ENCODE data around the gene SPRY4.
"Not testable (repeated sequence)": the region's sequence is repeated elsewhere in the genome, so short reads cannot be mapped to it uniquely, and the experiment has no call there.

The SPRY4 gene

DNA sequence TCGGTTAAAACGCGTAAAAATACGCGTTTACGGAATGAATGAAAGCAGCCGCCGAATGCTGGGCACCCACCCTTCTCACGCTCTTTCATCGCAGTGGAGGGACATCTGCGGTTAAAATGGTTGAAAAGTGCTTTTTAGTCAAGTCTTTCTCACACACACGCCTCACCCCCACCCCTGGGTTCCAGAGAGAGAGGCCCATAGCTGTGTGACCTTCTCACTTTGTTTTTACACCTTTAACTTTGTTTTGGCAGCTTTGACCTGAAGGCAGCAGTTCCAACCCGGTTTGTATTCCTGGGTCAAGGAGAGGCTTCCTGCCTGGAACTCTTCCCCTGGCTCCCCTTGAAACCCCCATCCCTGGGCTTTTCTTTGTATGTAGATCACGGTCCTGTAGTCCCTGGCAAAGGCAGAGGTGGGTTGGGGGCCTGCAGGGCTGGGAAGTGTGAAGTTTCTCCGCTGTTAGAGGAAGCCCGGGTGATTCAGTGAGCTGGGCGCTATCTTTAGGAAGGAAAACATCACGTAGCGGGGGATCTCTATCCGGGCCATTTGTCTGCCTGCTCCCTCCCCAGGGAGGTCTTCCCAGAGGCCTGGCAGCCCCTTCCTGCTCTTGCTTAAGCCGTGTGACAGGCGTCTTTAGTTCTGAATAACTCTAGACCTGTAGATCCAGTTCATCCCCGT is 29.6 kb downstream of the SPRY4 start:
- DNase-seq (ENCODE audit: low spot score): no peak

DNA sequence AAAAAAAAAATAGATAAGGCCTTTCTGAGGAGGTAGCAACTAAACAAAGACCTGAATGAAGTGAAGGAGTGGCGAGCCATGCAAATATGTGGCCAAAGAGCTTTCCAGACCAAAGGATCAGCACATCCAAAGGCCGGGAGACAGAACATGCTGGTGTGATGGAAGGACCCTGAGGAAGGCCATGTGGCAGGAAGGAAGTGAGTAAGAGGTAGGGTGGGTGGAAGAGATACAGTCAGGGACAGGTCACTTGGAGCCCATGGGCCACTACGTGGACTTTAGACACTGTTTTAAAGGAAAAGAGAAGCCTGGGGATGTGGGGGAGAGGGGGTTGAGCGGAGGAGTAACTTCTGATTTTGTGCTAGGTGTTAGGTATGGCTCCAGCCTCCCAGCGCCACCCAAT is 31.3 kb downstream of the SPRY4 start:
- DNase-seq (ENCODE audit: low spot score): peak; percentile 48

DNA sequence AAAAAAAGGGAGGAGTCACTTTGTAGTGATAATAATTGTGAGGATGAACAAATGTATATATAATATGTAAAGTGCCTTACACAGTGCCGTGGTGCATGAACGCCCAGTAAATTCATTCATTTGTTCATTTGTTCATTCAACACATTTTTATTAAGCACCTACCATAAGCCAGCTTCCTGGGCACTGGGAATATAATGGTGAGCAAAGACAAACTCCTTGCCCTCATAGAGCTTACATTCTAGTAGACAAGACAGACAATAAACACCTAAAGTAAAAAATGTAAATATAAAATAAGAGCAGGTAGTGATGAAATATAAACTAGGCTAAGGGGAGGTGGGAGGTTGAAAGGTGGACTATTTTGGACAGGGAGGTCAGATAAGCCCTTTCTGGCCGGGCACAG is 32.0 kb downstream of the SPRY4 start:
- no peak for DNase-seq (ENCODE audit: low spot score)

DNA sequence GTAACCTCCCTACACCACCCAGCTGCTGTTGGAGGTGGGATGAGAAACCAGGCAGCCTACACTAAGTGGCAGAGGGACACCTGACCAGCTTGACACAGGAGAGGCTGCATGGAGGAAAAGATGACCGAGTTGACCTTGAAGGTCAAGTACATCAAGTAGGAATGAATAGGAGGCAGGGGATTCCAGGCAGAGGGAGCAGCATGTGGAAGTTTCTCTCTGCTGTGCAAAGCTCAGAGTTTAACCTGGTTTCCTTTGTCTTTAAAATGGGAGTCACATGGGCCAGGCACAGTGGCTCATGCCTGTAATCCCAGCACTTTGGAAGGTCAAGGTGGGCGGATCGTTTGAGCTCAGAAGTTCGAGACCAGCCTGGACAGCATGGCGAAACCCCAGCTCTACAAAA is 32.6 kb downstream of the SPRY4 start:
- no peak for DNase-seq (ENCODE audit: low spot score)

- peak; percentile 38 for DNase-seq (ENCODE audit: low spot score)
Observed at GRCh38 chr5:142290577-142291299, 34.1 kb downstream of the SPRY4 start.

GRCh38 chr5:142289708-142290576 is 34.9 kb downstream of the SPRY4 start:
- DNase-seq (ENCODE audit: low spot score): no peak

DNA sequence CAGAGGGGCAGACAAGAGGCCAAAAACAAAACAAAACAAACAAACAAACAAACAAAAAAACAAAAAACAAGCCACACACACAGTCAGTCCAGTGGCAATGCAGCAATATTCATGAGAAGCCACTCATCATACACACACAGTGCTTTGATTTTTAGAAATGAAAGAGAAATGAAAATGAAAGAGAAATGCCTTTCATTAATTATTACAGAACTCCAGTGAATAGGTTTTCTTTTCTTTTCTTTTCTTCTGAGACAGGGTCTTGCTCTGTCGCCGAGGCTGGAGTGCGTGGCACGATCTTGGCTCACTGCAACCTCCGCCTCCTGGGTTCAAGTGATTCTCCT is 36.9 kb downstream of the SPRY4 start:
- no peak for DNase-seq (ENCODE audit: low spot score)

DNA sequence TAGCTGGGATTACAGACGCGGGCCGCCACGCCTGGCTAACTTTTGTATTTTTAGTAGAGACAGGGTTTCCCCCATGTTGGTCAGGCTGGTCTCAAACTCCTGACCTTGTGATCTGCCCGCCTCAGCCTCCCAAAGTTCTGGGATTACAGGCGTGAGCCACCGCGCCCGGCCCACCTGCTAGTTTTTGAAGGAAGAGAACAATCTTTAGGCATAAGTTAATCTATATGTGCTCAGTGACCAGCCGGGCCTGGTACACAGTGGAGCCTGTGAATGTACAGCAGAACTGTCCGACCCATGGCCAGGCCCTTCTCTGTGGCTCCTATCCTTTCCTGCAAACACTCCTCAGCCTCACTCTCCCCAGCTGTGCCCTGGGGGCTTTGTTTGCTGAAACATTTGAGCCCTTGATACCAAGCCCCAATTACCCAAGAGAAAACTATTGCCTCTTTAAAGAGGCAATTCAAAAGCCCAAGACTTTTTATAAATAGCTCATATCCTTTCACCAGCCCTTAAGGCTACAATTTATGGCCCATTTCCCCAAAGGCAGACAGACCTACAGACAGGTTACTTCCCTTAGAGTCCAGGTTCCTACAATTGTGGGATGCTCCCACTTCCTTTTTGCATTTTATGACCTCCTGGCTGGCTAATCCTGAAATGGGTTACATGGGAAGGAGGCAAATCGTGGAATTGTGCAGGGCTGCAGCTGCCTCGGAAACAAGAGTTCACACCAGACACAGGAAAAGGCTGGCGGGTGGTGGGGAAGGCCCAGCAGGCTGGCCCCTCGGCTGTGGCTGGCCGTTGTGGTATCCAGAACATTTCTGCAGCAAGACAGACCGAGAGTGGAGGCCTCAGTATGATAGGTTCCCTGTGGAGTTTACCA is 37.5 kb downstream of the SPRY4 start:
- DNase-seq (ENCODE audit: low spot score): no peak

DNA sequence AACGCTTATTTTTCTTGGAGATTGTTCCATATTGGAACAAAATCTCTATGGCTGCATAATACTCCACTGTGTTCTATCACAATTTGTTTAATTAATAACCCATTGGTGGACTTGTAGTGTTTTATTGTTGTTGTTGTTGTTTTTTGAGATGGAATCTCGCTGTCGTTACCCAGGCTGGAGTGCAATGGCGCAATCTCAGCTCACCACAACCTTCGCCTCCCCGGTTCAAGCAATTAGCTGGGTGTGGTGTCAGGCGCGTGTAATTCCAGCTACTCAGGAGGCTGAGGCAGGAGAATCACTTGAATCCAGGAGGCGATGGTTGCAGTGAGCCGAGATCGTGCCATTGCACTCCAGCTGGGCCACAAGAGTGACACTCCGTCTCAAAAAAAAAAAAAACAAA is 38.7 kb downstream of the SPRY4 start:
- DNase-seq (ENCODE audit: low spot score): no peak

- no peak for DNase-seq (ENCODE audit: low spot score)
Observed at GRCh38 chr5:142283304-142283703, 41.5 kb downstream of the SPRY4 start.

- no peak for DNase-seq (ENCODE audit: low spot score)
Observed at GRCh38 chr5:142281966-142282365, 42.9 kb downstream of the SPRY4 start.

DNA sequence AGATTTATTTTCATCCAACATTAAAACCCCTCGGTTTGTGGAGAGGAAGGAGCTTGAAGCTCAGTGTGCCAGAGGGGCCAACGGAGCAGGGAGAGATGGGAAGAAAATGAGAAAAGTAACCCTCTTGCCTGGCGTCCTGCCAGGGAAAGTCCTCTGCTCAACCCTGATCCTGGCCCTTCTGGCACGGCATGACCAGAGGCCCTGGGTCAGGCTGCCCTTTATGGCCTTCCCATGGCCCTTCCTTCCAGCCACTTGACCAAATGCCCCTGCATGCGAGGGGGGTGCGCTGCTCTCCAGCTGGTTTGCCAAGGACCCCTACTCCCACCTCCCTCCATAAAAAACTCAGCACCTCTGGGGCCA is 43.8 kb downstream of the SPRY4 start:
- DNase-seq (ENCODE audit: low spot score): no peak

- no peak for DNase-seq (ENCODE audit: low spot score)
Observed at GRCh38 chr5:142280066-142281007, 44.5 kb downstream of the SPRY4 start.

DNA sequence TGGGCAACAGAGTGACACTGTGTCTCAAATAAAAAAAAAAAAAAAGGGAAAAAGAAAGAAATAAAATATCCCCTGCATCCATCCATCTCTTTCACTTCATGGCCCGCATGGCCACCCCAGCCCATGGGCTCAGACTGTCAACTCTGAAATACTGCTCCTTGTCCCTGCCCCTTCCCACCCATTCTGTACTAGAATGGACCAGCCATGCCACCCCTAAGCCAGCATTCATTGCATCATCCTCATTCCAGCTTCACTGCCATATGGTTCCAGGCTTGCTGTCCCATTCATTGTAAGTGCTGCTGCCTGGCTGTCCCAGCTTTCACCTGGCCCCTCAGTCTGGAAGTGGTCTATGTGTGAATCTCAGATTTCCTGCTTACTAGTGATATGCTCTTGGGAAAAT is 46.2 kb downstream of the SPRY4 start:
- DNase-seq (ENCODE audit: low spot score): no peak

DNA sequence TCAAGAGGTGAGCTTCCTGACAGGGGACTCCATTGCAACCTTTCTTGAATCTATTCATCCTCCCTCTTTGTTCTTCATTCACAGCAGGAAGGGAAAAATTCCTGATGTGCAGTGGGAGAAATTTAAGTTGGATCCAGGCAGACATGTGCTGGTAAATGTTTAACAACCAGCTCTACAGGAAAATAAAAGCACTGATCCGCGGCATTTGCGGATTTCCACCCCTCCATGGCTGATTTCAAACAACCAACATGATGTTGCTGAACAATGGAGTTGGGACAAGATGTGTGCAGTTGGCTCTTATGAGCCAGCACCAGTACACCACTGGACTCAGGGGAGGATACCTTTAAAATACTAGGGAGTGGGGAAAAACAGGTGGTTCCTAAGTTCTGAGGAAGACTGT is 47.0 kb downstream of the SPRY4 start:
- no peak for DNase-seq (ENCODE audit: low spot score)

DNA sequence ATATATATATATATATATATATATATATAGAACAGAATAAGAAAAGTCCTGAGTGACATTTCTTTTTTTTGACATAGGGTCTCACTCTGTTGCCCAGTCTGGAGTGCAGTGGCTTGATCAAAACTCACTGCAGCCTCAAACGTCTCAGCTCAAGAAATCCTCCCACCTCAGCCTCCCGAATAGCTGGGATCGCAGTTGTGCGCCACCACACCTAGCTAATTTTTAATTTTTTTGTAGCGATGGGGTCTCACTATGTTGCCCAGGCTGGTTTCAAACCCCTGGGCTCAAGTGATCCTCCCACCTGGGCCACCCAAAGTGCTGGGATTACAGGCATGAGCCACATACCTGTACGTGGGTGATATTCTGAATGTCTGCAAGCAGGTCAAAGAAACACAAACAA is 48.3 kb downstream of the SPRY4 start:
- no peak for DNase-seq (ENCODE audit: low spot score)

DNA sequence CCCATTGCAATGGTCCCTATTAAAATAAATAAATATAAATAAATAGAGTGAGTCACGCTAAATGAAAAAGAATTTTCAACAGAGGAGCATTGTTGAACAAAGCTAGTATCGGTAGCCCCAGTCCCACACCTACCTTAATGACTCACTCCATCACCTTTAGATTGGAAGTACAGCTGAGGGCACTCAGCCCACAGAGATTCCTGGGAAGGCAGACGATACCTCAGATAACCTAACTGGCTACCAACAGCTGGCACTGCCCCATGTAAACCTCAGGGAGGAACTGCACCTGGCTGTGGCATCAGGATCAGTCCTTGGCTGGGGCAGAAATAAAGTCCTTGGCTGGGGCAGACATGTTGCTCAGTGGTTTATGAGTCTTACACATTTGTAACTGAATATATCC is 49.3 kb downstream of the SPRY4 start:
- no peak for DNase-seq (ENCODE audit: low spot score)

GRCh38 chr5:142272596-142272995 is 52.2 kb downstream of the SPRY4 start:
- not testable (repeated sequence) for DNase-seq (ENCODE audit: low spot score)

GRCh38 chr5:142264084-142264483 is 60.7 kb downstream of the SPRY4 start:
- DNase-seq (ENCODE audit: low spot score): not testable (repeated sequence)

DNA sequence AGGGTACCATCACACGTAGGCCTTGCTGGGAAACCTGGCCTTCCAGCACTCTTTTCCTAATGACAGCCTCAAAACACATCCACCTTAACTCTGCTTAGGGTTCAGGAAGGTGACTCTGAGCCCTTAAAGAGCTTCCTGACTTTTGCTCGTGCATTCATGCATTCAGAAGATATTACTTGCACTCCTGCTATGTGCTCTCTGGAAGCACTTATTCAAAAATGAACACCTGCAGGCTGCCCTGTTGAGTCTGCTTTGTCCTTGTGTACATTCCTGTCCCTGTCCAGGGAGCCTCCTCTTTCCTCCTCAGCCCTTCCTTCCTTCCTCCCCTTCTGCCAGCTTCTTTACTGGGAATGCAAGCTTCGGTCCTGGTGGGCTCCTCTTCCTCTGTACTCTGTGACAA is 61.5 kb downstream of the SPRY4 start:
- DNase-seq (ENCODE audit: low spot score): no peak

DNA sequence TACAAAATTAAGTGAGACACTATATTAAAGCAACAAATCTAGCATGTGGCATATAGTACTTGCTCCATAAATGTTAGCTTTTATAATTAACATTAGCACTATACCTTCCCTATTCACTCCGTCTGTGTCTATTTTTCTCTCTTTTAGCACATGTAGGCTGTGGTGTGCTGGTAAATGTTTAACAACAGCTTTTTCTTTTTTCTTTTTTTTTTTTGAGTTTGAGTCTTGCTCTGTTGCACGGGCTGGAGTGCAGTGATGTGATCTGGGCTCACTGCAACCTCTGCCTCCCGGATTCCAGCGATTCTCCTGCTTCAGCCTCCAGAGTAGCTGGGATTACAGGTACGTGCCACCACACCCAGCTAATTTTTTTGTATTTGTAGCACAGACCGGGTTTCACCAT is 62.1 kb downstream of the SPRY4 start:
- DNase-seq (ENCODE audit: low spot score): no peak
